ENCODE results near the gene CD44.

DNA sequence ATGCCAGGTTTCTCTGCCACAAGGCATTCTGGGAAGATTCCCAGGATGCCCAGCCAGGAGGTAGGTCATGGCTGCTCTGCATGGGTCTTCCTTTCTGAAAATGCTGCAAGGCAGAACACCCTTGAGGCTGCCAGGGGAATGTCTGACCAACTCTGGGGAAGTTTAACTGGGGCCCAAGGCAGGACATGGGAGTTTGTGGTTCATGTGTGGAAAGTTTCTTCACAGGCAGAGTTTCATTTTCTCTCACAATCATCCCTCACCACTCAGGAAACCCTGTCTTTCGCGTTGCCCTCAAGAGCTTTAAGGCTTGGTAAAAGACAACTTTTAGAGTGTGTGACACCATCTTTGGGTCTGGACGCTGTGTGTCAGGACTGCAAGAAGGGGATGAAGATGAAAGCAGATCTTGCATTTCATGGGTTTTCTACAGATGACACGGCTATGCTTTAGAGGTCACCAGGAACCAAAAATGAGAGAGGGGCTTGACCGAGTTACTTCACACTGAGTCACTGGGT is 133.5 kb downstream of the CD44 start:
- TF ChIP-seq, protein P1, sequence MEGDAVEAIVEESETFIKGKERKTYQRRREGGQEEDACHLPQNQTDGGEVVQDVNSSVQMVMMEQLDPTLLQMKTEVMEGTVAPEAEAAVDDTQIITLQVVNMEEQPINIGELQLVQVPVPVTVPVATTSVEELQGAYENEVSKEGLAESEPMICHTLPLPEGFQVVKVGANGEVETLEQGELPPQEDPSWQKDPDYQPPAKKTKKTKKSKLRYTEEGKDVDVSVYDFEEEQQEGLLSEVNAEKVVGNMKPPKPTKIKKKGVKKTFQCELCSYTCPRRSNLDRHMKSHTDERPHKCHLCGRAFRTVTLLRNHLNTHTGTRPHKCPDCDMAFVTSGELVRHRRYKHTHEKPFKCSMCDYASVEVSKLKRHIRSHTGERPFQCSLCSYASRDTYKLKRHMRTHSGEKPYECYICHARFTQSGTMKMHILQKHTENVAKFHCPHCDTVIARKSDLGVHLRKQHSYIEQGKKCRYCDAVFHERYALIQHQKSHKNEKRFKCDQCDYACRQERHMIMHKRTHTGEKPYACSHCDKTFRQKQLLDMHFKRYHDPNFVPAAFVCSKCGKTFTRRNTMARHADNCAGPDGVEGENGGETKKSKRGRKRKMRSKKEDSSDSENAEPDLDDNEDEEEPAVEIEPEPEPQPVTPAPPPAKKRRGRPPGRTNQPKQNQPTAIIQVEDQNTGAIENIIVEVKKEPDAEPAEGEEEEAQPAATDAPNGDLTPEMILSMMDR (IDR thresholded peaks at IDR 0.05 in 4 of 5, conservative IDR thresholded peaks at IDR 0.05 in 1 of 5) = no peak
- no peak for TF ChIP-seq POLR2A (IDR thresholded peaks at IDR 0.05)

All from gastrocnemius medialis (tissue), 4 donors.